CD14-positive monocyte (primary cell): ENCODE measurements around the gene LYPLAL1. TPM values are rescaled to one million over a fixed set of nuclear protein-coding genes. Genes with fewer than 3 reads are reported as not detected.
A peak's percentile ranks its signal among the peaks of the same experiment; 100 is the strongest.

ENCODE experiments used
- DNase-seq, 3 donors: peaks; one replicate each; pipeline ENCODE4 v3.0.0-alpha.2; 2011 to 2022
- H2AFZ ChIP-seq: 2 replicates; pipeline ENCODE4 v1.6.0; 2012; ENCODE audit warnings: mild to moderate bottlenecking, low read depth, low read length, inconsistent platforms; ENCODE audit not compliant: insufficient read depth, poor library complexity, severe bottlenecking
- H3K27ac ChIP-seq, 2 donors: 1 replicate in 1 of 2; 2 replicates in 1 of 2; pipeline ENCODE4 v1.5.1; 2012 to 2013; ENCODE audit warnings: low read length in 2 of 2, control low read depth in 1 of 2, inconsistent platforms in 1 of 2, low read depth in 1 of 2, mild to moderate bottlenecking in 1 of 2
- H3K27me3 ChIP-seq, 2 donors: one replicate each; pipeline versions ENCODE4 v1.6.0 to v1.6.1; 2011 to 2013; ENCODE audit warnings: low read length in 2 of 2; ENCODE audit not compliant: control insufficient read depth in 2 of 2, insufficient read depth in 2 of 2
- H3K36me3 ChIP-seq, 2 donors: replicated peaks in 1 of 2; 1 replicate in 1 of 2; 2 replicates in 1 of 2; pipeline versions ENCODE4 v1.5.1 to v1.6.1; 2012 to 2013; ENCODE audit warnings: low read length in 2 of 2, control low read depth in 1 of 2, inconsistent platforms in 1 of 2, mild to moderate bottlenecking in 1 of 2; ENCODE audit not compliant: insufficient read depth in 2 of 2, control insufficient read depth in 1 of 2
- H3K4me1 ChIP-seq, 2 donors: 1 replicate in 1 of 2; 2 replicates in 1 of 2; pipeline versions ENCODE4 v1.5.1 to v1.6.1; 2012 to 2013; ENCODE audit warnings: low read length in 2 of 2, control low read depth in 1 of 2, inconsistent platforms in 1 of 2, mild to moderate bottlenecking in 1 of 2, moderate library complexity in 1 of 2; ENCODE audit not compliant: insufficient read depth in 2 of 2, control insufficient read depth in 1 of 2
- H3K4me2 ChIP-seq: replicated peaks from 2 replicates; pipeline ENCODE3; 2012; ENCODE audit warnings: low read length, moderate library complexity, mild to moderate bottlenecking; ENCODE audit not compliant: poor library complexity, severe bottlenecking; ENCODE audit errors: extremely low read depth
- H3K4me3 ChIP-seq, 3 experiments: fragments of 200-600 bp in 1 of 3; sonication (generic) in 1 of 3; replicated peaks in 1 of 3; 1 replicate in 2 of 3; 2 replicates in 1 of 3; pipeline ENCODE4 v1.5.1; 2011 to 2013; ENCODE audit warnings: low read length in 3 of 3, mild to moderate bottlenecking in 3 of 3, control low read depth in 2 of 3, low read depth in 2 of 3, inconsistent platforms in 1 of 3, moderate library complexity in 1 of 3
- H3K79me2 ChIP-seq: 2 replicates; pipeline ENCODE4 v1.6.0; 2012; ENCODE audit warnings: mild to moderate bottlenecking, control low read depth, inconsistent platforms, low read length, moderate library complexity; ENCODE audit not compliant: insufficient read depth
- H3K9ac ChIP-seq: 2 replicates; pipeline ENCODE4 v1.6.0; 2017; ENCODE audit warnings: low read length, mild to moderate bottlenecking; ENCODE audit not compliant: insufficient read depth, poor library complexity, severe bottlenecking
- H3K9me3 ChIP-seq, 2 donors: replicated peaks in 1 of 2; 1 replicate in 1 of 2; 2 replicates in 1 of 2; pipeline versions ENCODE4 v1.5.1 to v1.6.1; 2012 to 2013; ENCODE audit warnings: low read length in 2 of 2, control low read depth in 1 of 2; ENCODE audit not compliant: control insufficient read depth in 1 of 2, insufficient read depth in 1 of 2
- H4K20me1 ChIP-seq: 2 replicates; pipeline ENCODE4 v1.6.0; 2012; ENCODE audit warnings: mild to moderate bottlenecking, low read length, control low read depth, moderate library complexity; ENCODE audit not compliant: insufficient read depth
- H3K27ac Mint-ChIP-seq, 7 donors: one replicate each; pipeline ENCODE4 v1.8.0; 2020; ENCODE audit warnings: mild to moderate bottlenecking in 7 of 7, mixed read lengths in 7 of 7, moderate library complexity in 6 of 7, inconsistent platforms in 2 of 7
- H3K27me3 Mint-ChIP-seq, 3 donors: one replicate each; pipeline ENCODE4 v1.8.0; 2021 to 2022; ENCODE audit warnings: low read depth in 3 of 3, mild to moderate bottlenecking in 3 of 3, mixed read lengths in 3 of 3, moderate library complexity in 3 of 3, inconsistent platforms in 1 of 3
- H3K36me3 Mint-ChIP-seq, 2 donors: one replicate each; pipeline ENCODE4 v1.8.0; 2020; ENCODE audit warnings: mixed read lengths in 2 of 2, inconsistent platforms in 1 of 2, mild to moderate bottlenecking in 1 of 2
- H3K4me1 Mint-ChIP-seq: one replicate; pipeline ENCODE4 v1.8.0; 2020; ENCODE audit warnings: mild to moderate bottlenecking, mixed read lengths
- H3K4me3 Mint-ChIP-seq, 2 donors: one replicate each; pipeline ENCODE4 v1.8.0; 2020; ENCODE audit warnings: mild to moderate bottlenecking in 2 of 2, mixed read lengths in 2 of 2, moderate library complexity in 1 of 2
- H3K9me3 Mint-ChIP-seq, 7 donors: one replicate each; pipeline ENCODE4 v1.8.0; 2020 to 2022; ENCODE audit warnings: mixed read lengths in 7 of 7, mild to moderate bottlenecking in 6 of 7, moderate library complexity in 6 of 7, inconsistent platforms in 2 of 7
- WGBS: methylation state at CpG from one replicate; pipeline ENCODE4 v1.1.5; 2013; ENCODE audit warnings: missing lambda C conversion rate; ENCODE audit not compliant: insufficient coverage; 5-methylcytosine and 5-hydroxymethylcytosine counted together
- intact Hi-C, 2 donors: fragments of 100-400 bp; cut with micrococcal nuclease; formaldehyde crosslinking; loops; one replicate each; pipeline versions ENCODE4 v1.15.0 to v1.15.1; 2023
- polyA plus RNA-seq, 3 donors: library from polyadenylated mRNA; depleted of rRNA in 1 of 3; unstranded in 2 of 3; stranded (reverse) in 1 of 3; fragments of 300-500 nt in 2 of 3; fragments of >200 nt in 1 of 3; fragmentation: Illumina TruSeq in 2 of 3; gene quantifications; 1 replicate in 2 of 3; 2 replicates in 1 of 3; pipeline ENCODE4 v1.2.3, GENCODE V29; 2012 to 2021
- TF ChIP-seq, protein P1 (sequence below): fragments of 200-600 bp; IDR thresholded peaks from one replicate; pipeline ENCODE4 v1.8.0; 2022; ENCODE audit warnings: antibody characterized with exemption, mild to moderate bottlenecking

Gene LYPLAL1
- polyA plus RNA-seq, 3 donors = 10.2 to 55.9 (median 36.1) TPM

DNA sequence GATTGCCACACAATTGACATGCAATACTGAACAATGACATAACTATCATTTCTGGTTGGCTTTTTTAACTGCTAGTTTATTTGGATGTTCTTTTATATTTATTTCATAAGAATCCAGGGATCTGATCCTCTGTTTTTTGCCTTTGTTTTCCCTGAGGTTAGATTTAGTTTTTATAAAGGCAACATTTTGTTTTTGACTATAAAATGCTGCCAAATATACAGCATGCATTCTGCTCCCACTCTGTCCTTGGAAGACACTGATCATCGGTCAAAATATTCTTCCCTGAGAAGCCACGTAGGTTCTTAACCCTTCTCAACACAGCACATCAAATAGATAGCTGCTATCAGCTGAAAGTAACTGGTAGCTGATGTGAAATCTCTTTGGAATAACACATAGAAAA is 52.5 kb downstream of the LYPLAL1 start:
- H3K27ac Mint-ChIP-seq = no peak overlapping the region

DNA sequence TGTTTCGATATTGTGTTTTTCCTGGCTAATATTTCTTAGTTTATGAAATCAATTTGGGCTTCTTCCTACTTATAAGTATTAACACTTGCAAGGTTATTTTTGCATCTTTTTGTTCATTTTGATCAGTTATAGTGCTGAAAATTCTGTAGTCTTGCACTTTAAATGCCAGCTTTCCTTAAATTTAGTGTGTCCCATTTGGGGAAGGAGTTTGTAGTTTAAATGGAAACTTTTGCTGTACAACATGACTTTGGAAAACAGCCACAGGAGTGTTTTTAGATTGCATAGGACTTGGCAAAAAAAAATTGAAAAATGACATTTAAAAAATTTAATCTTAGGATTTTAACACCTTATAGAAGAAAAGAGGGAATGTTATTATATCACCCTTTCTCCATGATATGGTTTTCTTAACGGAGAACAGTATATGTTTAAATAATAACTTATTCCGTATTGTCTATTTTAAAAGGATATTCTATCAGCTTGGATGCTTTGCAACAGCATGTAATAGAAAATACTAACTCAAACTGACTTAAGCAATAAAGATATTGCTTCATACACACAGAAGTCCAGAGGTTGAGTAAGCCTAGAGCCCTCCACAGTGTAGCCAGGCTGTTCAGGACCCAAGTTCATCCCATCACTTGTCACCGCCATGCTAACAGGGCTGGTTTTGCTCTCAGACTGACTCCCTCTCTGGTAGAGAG is 53.8 kb downstream of the LYPLAL1 start:
- Histone ChIP-seq H3K9me3 (no peaks in the 10 kb centered on the region), H3K27me3 (no peaks in the 10 kb centered on the region), H3K4me2 (no peak overlapping the region), H2AFZ (no peak overlapping the region), H3K4me3 (no peak overlapping the region), H3K4me1 (no peaks in the 10 kb centered on the region), H3K9ac (no peak overlapping the region), H4K20me1 (no peaks in the 10 kb centered on the region), H3K79me2 (no peaks in the 10 kb centered on the region), H3K36me3 (no peaks in the 10 kb centered on the region), H3K27ac (no peak overlapping the region)
- WGBS = 83% methylated on average over 1 of the region's 4 CpGs
- intact Hi-C loops = no loop called here
- Mint-ChIP-seq H3K27ac (peak overlapping the region in 3 of 7 donors; percentile 41 to 72 (median 66)), H3K36me3 (peaks cover 0 to 12% of the 10 kb centered on the region in 2 donors), H3K4me1 (peaks cover 7% of the 10 kb centered on the region), H3K9me3 (peaks cover 0 to 3% (median 0%) of the 10 kb centered on the region in 7 donors), H3K27me3 (peaks cover 0 to 2% (median 0%) of the 10 kb centered on the region in 3 donors), H3K4me3 (no peak overlapping the region)
- DNase-seq = no peak
- TF ChIP-seq, protein P1, sequence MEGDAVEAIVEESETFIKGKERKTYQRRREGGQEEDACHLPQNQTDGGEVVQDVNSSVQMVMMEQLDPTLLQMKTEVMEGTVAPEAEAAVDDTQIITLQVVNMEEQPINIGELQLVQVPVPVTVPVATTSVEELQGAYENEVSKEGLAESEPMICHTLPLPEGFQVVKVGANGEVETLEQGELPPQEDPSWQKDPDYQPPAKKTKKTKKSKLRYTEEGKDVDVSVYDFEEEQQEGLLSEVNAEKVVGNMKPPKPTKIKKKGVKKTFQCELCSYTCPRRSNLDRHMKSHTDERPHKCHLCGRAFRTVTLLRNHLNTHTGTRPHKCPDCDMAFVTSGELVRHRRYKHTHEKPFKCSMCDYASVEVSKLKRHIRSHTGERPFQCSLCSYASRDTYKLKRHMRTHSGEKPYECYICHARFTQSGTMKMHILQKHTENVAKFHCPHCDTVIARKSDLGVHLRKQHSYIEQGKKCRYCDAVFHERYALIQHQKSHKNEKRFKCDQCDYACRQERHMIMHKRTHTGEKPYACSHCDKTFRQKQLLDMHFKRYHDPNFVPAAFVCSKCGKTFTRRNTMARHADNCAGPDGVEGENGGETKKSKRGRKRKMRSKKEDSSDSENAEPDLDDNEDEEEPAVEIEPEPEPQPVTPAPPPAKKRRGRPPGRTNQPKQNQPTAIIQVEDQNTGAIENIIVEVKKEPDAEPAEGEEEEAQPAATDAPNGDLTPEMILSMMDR = no peak

More for the DNA sequence above, 52.5 kb downstream of the LYPLAL1 start:
- no peaks in the 10 kb centered on the region for H3K79me2 ChIP-seq
- H3K36me3 ChIP-seq = no peaks in the 10 kb centered on the region
- no peaks in the 10 kb centered on the region for H3K9me3 ChIP-seq
- H3K9ac ChIP-seq = no peak overlapping the region
- H3K4me2 ChIP-seq = no peak overlapping the region
- TF ChIP-seq, protein P1 = no peak
- no peaks in the 10 kb centered on the region for H3K4me1 ChIP-seq
- Mint-ChIP-seq H3K4me1 (peaks cover 7% of the 10 kb centered on the region), H3K27me3 (peaks cover 0 to 2% (median 0%) of the 10 kb centered on the region in 3 donors), H3K36me3 (peaks cover 0 to 12% of the 10 kb centered on the region in 2 donors), H3K4me3 (no peak overlapping the region), H3K9me3 (peaks cover 0 to 3% (median 0%) of the 10 kb centered on the region in 7 donors)
- H4K20me1 ChIP-seq = no peaks in the 10 kb centered on the region
- no peak for DNase-seq
- WGBS = no CpG with 5 or more reads among the region's 2 CpGs
- intact Hi-C loops = no loop called here
- no peak overlapping the region for H2AFZ ChIP-seq
- H3K4me3 ChIP-seq = no peak overlapping the region
- H3K27me3 ChIP-seq = no peaks in the 10 kb centered on the region
- H3K27ac ChIP-seq = no peak overlapping the region
